Esophagus muscularis mucosa (tissue), 4 donors: ENCODE results near the gene OAT.

Experiments
- CTCF ChIP-seq, 3 experiments: fragments of 200-600 bp in 2 of 3; fragments of 450-650 bp in 1 of 3; sonication (generic) in 2 of 3; IDR thresholded peaks; one replicate each; pipeline ENCODE4 v1.5.1; 2017 to 2019; ENCODE audit warnings: antibody characterized with exemption in 3 of 3, mild to moderate bottlenecking in 2 of 3, moderate library complexity in 1 of 3
- EP300 ChIP-seq: sonication (generic); formaldehyde crosslinking; IDR thresholded peaks from one replicate; pipeline ENCODE4 v1.6.1; 2017; ENCODE audit warnings: antibody characterized with exemption
- POLR2A ChIP-seq: fragments of 450-650 bp; IDR thresholded peaks from one replicate; pipeline ENCODE4 v1.6.1; 2017; ENCODE audit warnings: antibody characterized with exemption, moderate library complexity, mild to moderate bottlenecking, low read depth

GRCh38 chr10:124367936-124368335, 50.8 kb downstream of the OAT start:
- TF ChIP-seq CTCF (IDR thresholded peaks at IDR 0.05) (no peak), EP300 (no peak), POLR2A (no peak)
